Left lobe of liver (tissue), 2 donors: ENCODE results near the gene MYH15. TPM values are rescaled to one million over a fixed set of nuclear protein-coding genes. Genes with fewer than 3 reads are reported as not detected.
A peak's percentile ranks its signal among the peaks of the same experiment; 100 is the strongest.

Source experiments
- ATAC-seq: fragments of 200-7000 bp; cut with Tn5 transposase; one replicate; pipeline ENCODE4 v1.9.1; 2020; ENCODE audit warnings: mild to moderate bottlenecking, moderate library complexity
- DNase-seq: peaks from one replicate; pipeline ENCODE4 v3.0.0-alpha.2; 2020; ENCODE audit warnings: low spot score
- total RNA-seq: library from RNA; stranded (reverse); gene quantifications from one replicate; pipeline ENCODE4 v1.2.1, GENCODE V29; 2021
- donor health status: DM: no; HTN: no; CAD: no; lungs with moderate emphysema.
- donor health status: DM: no; HTN: yes; CAD: no.

The MYH15 gene
- total RNA-seq, 1 donor from 2014 or later, result 0.03 TPM

- DNase-seq, result no peak
- no peak for ATAC-seq
Measured at GRCh38 chr3:108343491-108343890, 166.9 kb downstream of the MYH15 start.

GRCh38 chr3:108342837-108343486 is 167.4 kb downstream of the MYH15 start:
- no peak for DNase-seq
- no peak for ATAC-seq

GRCh38 chr3:108341911-108342310 is 168.5 kb downstream of the MYH15 start:
- ATAC-seq (no peak), DNase-seq (no peak)

DNA sequence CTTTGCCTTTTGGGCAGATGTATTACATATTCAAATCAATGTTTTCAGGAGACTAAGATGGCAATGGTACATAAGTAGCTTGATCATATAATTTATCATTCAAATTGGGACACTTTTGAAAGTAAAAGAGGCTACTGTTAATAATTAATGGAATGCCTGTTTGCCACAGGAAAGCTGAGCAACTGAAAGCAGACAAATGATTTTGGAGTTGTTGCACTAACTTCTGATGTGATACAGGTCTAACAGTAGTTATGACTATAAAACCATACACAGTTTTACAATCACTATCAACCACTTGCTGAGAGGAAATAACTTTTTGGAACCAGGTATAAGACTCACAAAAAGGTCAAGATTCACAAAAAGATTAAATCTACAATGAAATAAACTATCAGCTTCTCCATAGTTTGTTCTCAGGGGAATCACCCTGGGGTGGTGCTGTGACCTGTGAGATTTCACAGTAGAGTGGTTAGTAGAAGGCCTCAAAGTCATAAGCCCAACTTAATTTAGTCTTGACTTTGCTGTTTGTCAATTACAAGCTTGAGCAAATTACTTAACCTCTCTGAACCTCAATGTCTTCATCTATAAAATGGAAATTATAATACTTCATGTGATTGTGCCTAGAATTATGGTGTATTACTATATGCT is 171.4 kb downstream of the MYH15 start:
- no peak for DNase-seq
- peak; percentile 63 for ATAC-seq

GRCh38 chr3:108334701-108335100 is 175.7 kb downstream of the MYH15 start:
- DNase-seq (no peak), ATAC-seq (no peak)

- no peak for ATAC-seq
- no peak for DNase-seq
Measured at GRCh38 chr3:108333961-108334360, 176.4 kb downstream of the MYH15 start.

DNA sequence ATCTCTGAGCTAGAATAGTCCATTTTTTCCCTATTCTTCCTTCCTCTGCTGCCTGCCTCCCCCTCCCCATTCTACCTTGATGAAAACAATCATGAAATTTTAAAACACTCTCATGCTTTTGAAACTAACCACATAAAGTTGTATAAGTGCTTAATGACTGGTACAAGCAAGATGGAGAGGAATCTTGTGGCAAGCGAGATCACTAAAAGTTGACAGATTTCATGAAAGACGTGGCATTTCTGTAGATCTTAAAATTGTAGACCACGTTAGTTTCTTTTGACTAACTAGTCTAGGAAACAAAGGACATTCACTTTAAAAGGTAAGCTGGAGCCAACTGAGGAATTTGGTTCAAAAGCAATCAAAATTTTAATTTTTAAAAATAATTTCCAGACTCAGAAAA is 178.6 kb downstream of the MYH15 start:
- ATAC-seq, result no peak
- DNase-seq, result no peak

Other genes with a start within 250 kb of the MYH15 start
- gene HHLA2, start 214.0 kb downstream of the MYH15 start, total RNA-seq, result not detected
- gene CIP2A, start 78.8 kb upstream of the MYH15 start, total RNA-seq, result 0.45 TPM
- gene DZIP3, start 79.1 kb upstream of the MYH15 start, total RNA-seq, result 2.8 TPM
- gene RETNLB, start 246.8 kb upstream of the MYH15 start, total RNA-seq, result not detected